ENCODE data around the gene SFXN5. TPM values are rescaled to one million over a fixed set of nuclear protein-coding genes. Genes with fewer than 3 reads are reported as not detected.

Gene SFXN5
- total and polyA plus RNA-seq, 2 of the 4 experiments (the other 2 are of a cell fraction), result 8.6 to 17.0 TPM

DNA sequence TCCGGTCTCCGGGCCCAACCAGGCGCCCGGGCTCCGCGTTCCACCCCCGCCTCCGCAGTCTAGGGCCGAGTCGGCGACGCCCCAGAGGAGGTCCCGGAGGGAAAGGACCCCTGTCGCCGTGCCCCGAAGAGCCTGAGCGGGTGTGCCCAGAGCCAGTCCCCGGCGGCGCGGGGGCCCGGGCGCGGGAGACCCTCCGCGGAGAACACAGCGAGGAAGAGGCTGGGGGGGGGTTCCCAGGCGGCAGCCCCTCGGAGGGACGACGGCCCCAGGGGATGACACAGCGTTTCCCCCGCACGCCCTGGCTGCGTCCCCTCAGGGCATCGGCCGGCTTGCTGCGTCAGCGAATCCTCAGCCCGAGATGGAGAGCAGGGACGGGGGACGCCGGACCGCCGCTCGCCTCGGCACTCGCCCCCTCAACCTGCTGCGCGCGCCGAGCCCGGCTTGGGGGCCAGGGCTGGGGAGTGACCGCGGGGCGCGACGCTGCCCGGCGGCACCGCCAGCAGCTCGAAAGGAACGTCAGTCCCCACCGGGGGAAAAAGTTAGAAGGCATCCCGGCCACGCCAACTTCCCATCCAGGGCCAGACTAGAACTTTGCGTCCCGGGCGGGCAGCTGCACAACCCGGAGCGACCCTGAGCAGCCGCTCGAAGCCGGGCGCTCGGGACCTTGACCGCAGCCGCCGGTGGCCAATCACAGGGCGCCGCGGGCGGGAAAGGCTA is 711 bp downstream of the SFXN5 start:
- Histone ChIP-seq H4K8ac (ENCODE audit: low read depth in 2 of 2, low read length in 2 of 2) (peak overlapping the region; percentile 66 to 89; a peak in 2 of 4 replicates), H3K4me3 (ENCODE audit: insufficient read depth, low read depth, low read length) (peak overlapping the region; percentile 82), H2BK5ac (ENCODE audit: low read depth, low read length, poor library complexity, severe bottlenecking) (peak overlapping the region; percentile 58), H3K79me1 (ENCODE audit: low read depth in 1 of 2, low read length in 2 of 2) (peaks cover 24 to 41% of the 10 kb centered on the region in 2 experiments), H3K18ac (ENCODE audit: low read depth, low read length) (no peak overlapping the region), H2BK15ac (ENCODE audit: low read depth, low read length) (no peak overlapping the region), H3K56ac (ENCODE audit: extremely low read depth, insufficient read depth, low read length) (peak overlapping the region; percentile 80; the same call in 1 of the 2 replicates), H2BK20ac (ENCODE audit: low read depth, low read length) (no peak overlapping the region), H3K4me1 (ENCODE audit: control insufficient read depth, insufficient read depth, low read length) (peaks cover 12% of the 10 kb centered on the region), H4K91ac (ENCODE audit: insufficient read depth, low read depth, low read length) (no peak overlapping the region), H3K9me1 (ENCODE audit: insufficient read depth, low read length) (peaks cover 12% of the 10 kb centered on the region), H3K4ac (ENCODE audit: low read depth, low read length) (peak overlapping the region; percentile 72; the same call in 1 of the 2 replicates), H4K5ac (ENCODE audit: low read depth, low read length) (no peak overlapping the region), H3K9ac (ENCODE audit: low read depth, low read length) (peak overlapping the region; percentile 89), H3K27ac (ENCODE audit: insufficient read depth, low read length) (peak overlapping the region; percentile 60), H3K4me2 (ENCODE audit: low read depth, low read length) (peak overlapping the region; percentile 98), H3K14ac (replicated peaks; ENCODE audit: low read depth, low read length) (no peak overlapping the region), H4K20me1 (ENCODE audit: insufficient read depth, low read length) (no peaks in the 10 kb centered on the region; the same call in 1 of the 2 replicates), H2BK120ac (ENCODE audit: low read depth, low read length) (no peak overlapping the region), H3K36me3 (ENCODE audit: control insufficient read depth, insufficient read depth, low read length) (peaks cover 13% of the 10 kb centered on the region), H2AK9ac (replicated peaks; ENCODE audit: low read depth, low read length, poor library complexity) (peak overlapping the region; percentile 91), H2AFZ (replicated peaks; ENCODE audit: low read length, poor library complexity) (peak overlapping the region; percentile 92), H3K9me3 (ENCODE audit: control insufficient read depth, insufficient read depth, low read length) (no peaks in the 10 kb centered on the region), H2AK5ac (ENCODE audit: low read depth, low read length) (0 out of 2 replicates have a peak overlapping the region, but pooled peaks have one; percentile 30), H3K27me3 (ENCODE audit: control insufficient read depth, insufficient read depth, low read length) (no peaks in the 10 kb centered on the region), H3K23ac (ENCODE audit: low read depth, low read length) (0 out of 2 replicates have a peak overlapping the region, but pooled peaks have one; percentile 69)
- dilution Hi-C loops (cut with HindIII; ENCODE audit: low sequenced_read_pairs, unreplicated experiment) (no loop called here), intact Hi-C loops (cut with micrococcal nuclease) (loop anchor here (1.0 to 2.0 kb wide), 3 partner anchors 52 to 178 kb away; no protein-coding TSS in a partner anchor), in situ Hi-C loops (cut with MboI; ENCODE audit: low sequenced_read_pairs) (loop anchor here (5.0 kb wide), 1 partner anchor 178 kb away; no protein-coding TSS in a partner anchor)
- WGBS, 2 experiments (ENCODE audit: extremely low coverage in 2 of 2, insufficient read length in 1 of 2), result 0% methylated on average over 33 of the region's 83 CpGs; no CpG with 5 or more reads in 1 of the 2 experiments
- CTCF ChIA-PET, result interaction anchor here (0.5 to 0.6 kb wide), 2 partner anchors 16 to 164 kb away, joined by 4 read pairs; no protein-coding TSS in a partner anchor
- DNase-seq (no peak), ATAC-seq (ENCODE audit: low read depth) (peak; percentile 35)
- TF ChIP-seq CHD1 (IDR thresholded peaks at IDR 0.05; ENCODE audit: low read depth, low read length) (no peak), RAD21 (IDR thresholded peaks at IDR 0.05; ENCODE audit: low read length) (0 out of 2 replicates have a peak, but pooled peaks have one; percentile 1), MXI1 (IDR thresholded peaks at IDR 0.05; ENCODE audit: borderline replicate concordance, low read depth, low read length) (peak; percentile 13; the same call in 1 of the 2 replicates), MAFK (IDR thresholded peaks at IDR 0.05; ENCODE audit: low read depth, low read length) (peak; percentile 88), FOS (IDR thresholded peaks at IDR 0.05; ENCODE audit: low read depth, low read length) (no peak), NFE2L2 (IDR thresholded peaks at IDR 0.05; ENCODE audit: low read depth, low read length) (peak; percentile 59; the same call in 1 of the 2 replicates), MAZ (IDR thresholded peaks at IDR 0.05; ENCODE audit: borderline replicate concordance, low read depth, low read length) (peak; percentile 52; the same call in 1 of the 2 replicates)
- TF ChIP-seq, protein P1, sequence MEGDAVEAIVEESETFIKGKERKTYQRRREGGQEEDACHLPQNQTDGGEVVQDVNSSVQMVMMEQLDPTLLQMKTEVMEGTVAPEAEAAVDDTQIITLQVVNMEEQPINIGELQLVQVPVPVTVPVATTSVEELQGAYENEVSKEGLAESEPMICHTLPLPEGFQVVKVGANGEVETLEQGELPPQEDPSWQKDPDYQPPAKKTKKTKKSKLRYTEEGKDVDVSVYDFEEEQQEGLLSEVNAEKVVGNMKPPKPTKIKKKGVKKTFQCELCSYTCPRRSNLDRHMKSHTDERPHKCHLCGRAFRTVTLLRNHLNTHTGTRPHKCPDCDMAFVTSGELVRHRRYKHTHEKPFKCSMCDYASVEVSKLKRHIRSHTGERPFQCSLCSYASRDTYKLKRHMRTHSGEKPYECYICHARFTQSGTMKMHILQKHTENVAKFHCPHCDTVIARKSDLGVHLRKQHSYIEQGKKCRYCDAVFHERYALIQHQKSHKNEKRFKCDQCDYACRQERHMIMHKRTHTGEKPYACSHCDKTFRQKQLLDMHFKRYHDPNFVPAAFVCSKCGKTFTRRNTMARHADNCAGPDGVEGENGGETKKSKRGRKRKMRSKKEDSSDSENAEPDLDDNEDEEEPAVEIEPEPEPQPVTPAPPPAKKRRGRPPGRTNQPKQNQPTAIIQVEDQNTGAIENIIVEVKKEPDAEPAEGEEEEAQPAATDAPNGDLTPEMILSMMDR (conservative IDR thresholded peaks at IDR 0.05; ENCODE audit: low read depth, low read length), result no peak
- POLR2A ChIA-PET (ENCODE audit: unreplicated experiment), result no interaction called here
- no TSS peak for BruUV-seq (replicated peaks)

Data from IMR-90 (cell line).